GM12878 (cell line): ENCODE measurements around the gene SSUH2. TPM values are rescaled to one million over a fixed set of nuclear protein-coding genes. Genes with fewer than 3 reads are reported as not detected.

ENCODE experiments used
- ATAC-seq: fragments of 200-7000 bp; cut with Tn5 transposase; 3 replicates; pipeline ENCODE4 v1.9.1; 2020; ENCODE audit warnings: mild to moderate bottlenecking, moderate library complexity
- BruUV-seq: library from RNA; stranded (reverse); fragments of 400-500 nt; replicated peaks from 2 replicates; lab custom pipeline; 2021; lab: Mats Ljungman, UMichigan
- CTCF ChIA-PET: fragments of 300-600 bp; sonication (Branson Sonifier 250); formaldehyde crosslinking; extraction: SDS; loops from one replicate; lab custom pipeline; 2021; ENCODE audit warnings: inconsistent platforms; lab: Yijun Ruan, JAX
- POLR2A ChIA-PET: fragments of 350-600 bp; formaldehyde crosslinking; extraction: SDS; loops from one replicate; lab custom pipeline; 2021; ENCODE audit warnings: inconsistent platforms; lab: Charles Lee
- RAD21 ChIA-PET: fragments of 300-600 bp; sonication (Branson Sonifier 250); formaldehyde crosslinking; loops from one replicate; lab custom pipeline; 2023; ENCODE audit warnings: antibody characterized with exemption; ENCODE audit not compliant: unreplicated experiment; lab: Charles Lee
- SMC1A ChIA-PET: fragments of 300-600 bp; sonication (Branson Sonifier 250); formaldehyde crosslinking; loops from one replicate; lab custom pipeline; 2023; ENCODE audit not compliant: unreplicated experiment, uncharacterized antibody; lab: Charles Lee
- DNase-seq: peaks from one replicate; pipeline ENCODE4 v3.0.0-alpha.2; 2011; ENCODE audit warnings: low read depth, low spot score
- FAIRE-seq: peaks from 3 replicates; lab custom pipeline; 2011; peaks lifted over from hg19 to GRCh38; lab: Jason Lieb, UNC
- H2AFZ ChIP-seq: 2 replicates; pipeline ENCODE4 v1.6.0; 2011; ENCODE audit warnings: low read depth, low read length, control low read depth; ENCODE audit not compliant: control insufficient read depth
- H3K27ac ChIP-seq: 2 replicates; pipeline ENCODE4 v1.5.1; 2011; ENCODE audit warnings: control low read depth; ENCODE audit not compliant: control insufficient read depth, insufficient read depth
- H3K27me3 ChIP-seq, 2 experiments: replicated peaks in 1 of 2; 2 replicates each; pipeline versions ENCODE4 v1.6.0 to v1.6.1; 2011; ENCODE audit warnings: low read length in 1 of 2; ENCODE audit not compliant: control insufficient read depth in 2 of 2, insufficient read depth in 2 of 2
- H3K36me3 ChIP-seq, 2 experiments: 2 replicates each; pipeline ENCODE4 v1.5.1; 2011; ENCODE audit warnings: low read length in 1 of 2; ENCODE audit not compliant: control insufficient read depth in 2 of 2, insufficient read depth in 2 of 2
- H3K4me1 ChIP-seq: 2 replicates; pipeline ENCODE4 v1.6.1; 2011; ENCODE audit warnings: mild to moderate bottlenecking, low read length, moderate library complexity, mixed read lengths; ENCODE audit not compliant: control insufficient read depth, insufficient read depth
- H3K4me2 ChIP-seq: 2 replicates; pipeline ENCODE4 v1.6.0; 2011; ENCODE audit warnings: control low read depth; ENCODE audit not compliant: control insufficient read depth, insufficient read depth
- H3K4me3 ChIP-seq: fragments of 200-600 bp; sonication (generic); 2 replicates; pipeline ENCODE4 v1.5.1; 2016
- H3K79me2 ChIP-seq: 2 replicates; pipeline ENCODE4 v1.6.0; 2011; ENCODE audit warnings: low read length; ENCODE audit not compliant: control insufficient read depth, insufficient read depth
- H3K9ac ChIP-seq: 2 replicates; pipeline ENCODE4 v1.8.0; 2011; ENCODE audit warnings: low read length, control low read depth, mixed read lengths; ENCODE audit not compliant: control insufficient read depth, insufficient read depth
- H3K9me3 ChIP-seq: replicated peaks from 3 replicates; pipeline ENCODE4 v1.5.1; 2011; ENCODE audit warnings: mild to moderate bottlenecking, low read length; ENCODE audit not compliant: control insufficient read depth, insufficient read depth
- H4K20me1 ChIP-seq: 2 replicates; pipeline ENCODE4 v1.6.0; 2011; ENCODE audit not compliant: control insufficient read depth, insufficient read depth
- BRCA1 ChIP-seq: IDR thresholded peaks from 2 replicates; pipeline ENCODE4 v1.6.1; 2011; ENCODE audit warnings: low read depth, low read length, improper control_type of control experiment
- EGR1 ChIP-seq, 2 experiments: IDR thresholded peaks; 1 replicate in 1 of 2; 2 replicates in 1 of 2; pipeline ENCODE4 v1.6.1; 2011 to 2012; ENCODE audit warnings: low read depth in 2 of 2, low read length in 2 of 2, borderline replicate concordance in 1 of 2, mild to moderate bottlenecking in 1 of 2, moderate library complexity in 1 of 2
- GATAD2B ChIP-seq: fragments of 450-650 bp; conservative IDR thresholded peaks from 2 replicates; pipeline ENCODE4 v1.6.1; 2017; ENCODE audit warnings: low read depth, mild to moderate bottlenecking, moderate library complexity
- IKZF1 ChIP-seq: fragments of 450-650 bp; conservative IDR thresholded peaks from 2 replicates; pipeline ENCODE4 v1.6.1; 2017; ENCODE audit warnings: antibody characterized with exemption, mild to moderate bottlenecking
- JUND ChIP-seq: IDR thresholded peaks from 2 replicates; pipeline ENCODE4 v1.6.1; 2012; ENCODE audit warnings: low read depth, mild to moderate bottlenecking, low read length, improper control_type of control experiment, moderate library complexity
- KAT2A ChIP-seq: conservative IDR thresholded peaks from 2 replicates; pipeline ENCODE4 v1.6.1; 2011; ENCODE audit warnings: low read depth, low read length; ENCODE audit not compliant: control insufficient read depth
- MTA2 ChIP-seq: fragments of 450-650 bp; IDR thresholded peaks from 2 replicates; pipeline ENCODE4 v1.6.1; 2016; ENCODE audit warnings: low read depth, mild to moderate bottlenecking, moderate library complexity
- NFIC ChIP-seq: IDR thresholded peaks from 2 replicates; pipeline ENCODE4 v1.6.1; 2012; ENCODE audit warnings: low read depth, mild to moderate bottlenecking, inconsistent platforms, low read length, moderate library complexity
- NFXL1 ChIP-seq: fragments of 450-650 bp; IDR thresholded peaks from 2 replicates; pipeline ENCODE4 v1.6.1; 2017; ENCODE audit warnings: antibody characterized with exemption, mild to moderate bottlenecking, borderline replicate concordance
- NR2F1 ChIP-seq: fragments of 450-650 bp; conservative IDR thresholded peaks from 2 replicates; pipeline ENCODE4 v1.6.1; 2017; ENCODE audit warnings: mild to moderate bottlenecking
- PAX8 ChIP-seq: fragments of 450-650 bp; IDR thresholded peaks from 2 replicates; pipeline ENCODE4 v1.6.1; 2017; ENCODE audit warnings: mild to moderate bottlenecking, moderate library complexity
- PML ChIP-seq: IDR thresholded peaks from 2 replicates; pipeline ENCODE4 v1.6.1; 2012; ENCODE audit warnings: low read length, inconsistent platforms
- SIX5 ChIP-seq: IDR thresholded peaks from 2 replicates; pipeline ENCODE4 v1.6.1; 2011; ENCODE audit warnings: mild to moderate bottlenecking, low read depth, low read length, moderate library complexity; ENCODE audit not compliant: severe bottlenecking
- SPI1 ChIP-seq: IDR thresholded peaks from 2 replicates; pipeline ENCODE4 v1.6.1; 2011; ENCODE audit warnings: low read depth, mild to moderate bottlenecking, low read length, moderate library complexity, borderline replicate concordance; ENCODE audit not compliant: insufficient read depth
- ZNF24 ChIP-seq: fragments of 450-650 bp; IDR thresholded peaks from 2 replicates; pipeline ENCODE4 v1.6.1; 2017; ENCODE audit warnings: antibody characterized with exemption, mild to moderate bottlenecking
- WGBS: methylation state at CpG from one replicate; pipeline ENCODE4 v1.1.6; 2016; ENCODE audit warnings: low lambda C conversion rate; ENCODE audit not compliant: insufficient replicate concordance, insufficient coverage; ENCODE audit errors: missing lambda C conversion rate; 5-methylcytosine and 5-hydroxymethylcytosine counted together
- in situ Hi-C: fragments of 300-500 bp; cut with MboI; formaldehyde crosslinking; loops from 9 replicates; pipeline ENCODE4 v1.14.3; 2018; ENCODE audit warnings: mixed read lengths
- intact Hi-C: fragments of 100-400 bp; cut with micrococcal nuclease; formaldehyde crosslinking; loops from one replicate; pipeline ENCODE4 v1.14.2; 2022; ENCODE audit not compliant: unreplicated experiment
- polyA plus RNA-seq, 11 experiments: library from polyadenylated mRNA; depleted of rRNA in 4 of 11; unstranded in 6 of 11; stranded (reverse) in 5 of 11; fragments of >200 nt; fragmentation: Nextera tagmentation in 4 of 11; fragmentation: Illumina TruSeq in 1 of 11; extraction: Ambion mirVana in 4 of 11; extraction: Trizol in 1 of 11; gene quantifications; 1 replicate in 1 of 11; 2 replicates in 10 of 11; pipeline versions ENCODE4 v1.2.1 to v1.2.3, GENCODE V29; 2011 to 2016; ENCODE audit warnings: inconsistent platforms in 2 of 11, missing spikeins in 2 of 11, low read depth in 1 of 11
- total RNA-seq, 4 experiments: library from RNA; depleted of rRNA in 3 of 4; stranded (reverse); fragments of >200 nt in 3 of 4; fragmentation: Illumina TruSeq in 1 of 4; extraction: Trizol in 1 of 4; gene quantifications; 2 replicates each; pipeline versions ENCODE4 v1.2.1 to v1.2.3, GENCODE V29; 2013 to 2021
- TF ChIP-seq, protein P1 (sequence below): fragments of 150-350 bp; IDR thresholded peaks from 2 replicates; pipeline ENCODE4 v1.6.1; 2014; ENCODE audit warnings: mild to moderate bottlenecking, low read depth, low read length
- TF ChIP-seq, protein P2 (sequence below): IDR thresholded peaks from 2 replicates; pipeline ENCODE4 v1.6.1; 2011; ENCODE audit warnings: low read depth, mild to moderate bottlenecking, low read length, moderate library complexity, borderline replicate concordance; ENCODE audit errors: extremely low read depth

The SSUH2 gene
- total and polyA plus RNA-seq, 10 of the 15 experiments (the other 5 are each of a cell fraction or from before 2014, with no cell fraction given): 0.09 to 0.26 TPM; not detected in 8

DNA sequence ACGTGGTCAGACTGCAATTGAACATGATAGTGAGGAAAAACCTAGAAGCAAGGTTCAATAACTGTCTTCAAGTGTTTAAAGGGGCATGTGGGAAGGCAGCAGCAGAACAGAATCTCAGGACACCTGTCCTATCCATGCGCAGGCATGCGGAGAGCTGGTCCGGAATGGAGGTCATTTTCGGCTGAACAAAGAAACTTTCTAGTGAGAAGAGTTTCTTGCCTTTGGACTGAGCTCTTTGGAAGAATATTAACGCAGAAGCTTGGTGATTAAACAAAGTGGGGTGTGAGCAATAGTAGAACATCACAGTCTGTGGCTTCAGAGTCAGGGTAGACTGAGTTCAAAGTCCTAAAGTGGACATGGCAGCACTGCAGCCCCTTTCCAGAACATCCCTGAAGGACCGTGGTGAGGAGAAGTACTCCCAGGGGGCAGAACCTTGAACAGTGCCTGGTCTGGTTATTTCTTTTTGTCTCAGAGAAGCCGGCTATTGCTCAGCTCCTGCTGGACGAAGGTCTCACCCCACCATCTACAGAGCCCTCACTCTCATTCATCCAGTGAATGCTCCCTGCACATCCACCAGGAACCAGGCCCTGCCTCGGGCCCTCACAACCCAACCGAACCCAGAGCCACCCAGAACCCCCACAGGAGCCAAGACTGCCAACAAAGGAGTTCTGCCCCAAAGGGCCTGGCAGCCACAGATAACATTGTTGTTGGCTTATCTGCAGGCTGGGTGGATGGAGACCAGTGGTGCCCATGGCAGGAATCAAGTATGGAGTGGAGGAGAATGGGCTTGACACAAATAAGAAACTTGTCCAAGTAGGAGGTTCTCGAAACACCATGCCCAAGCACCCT, 2.8 kb upstream of the SSUH2 start:
- Histone ChIP-seq H4K20me1 (no peaks in the 10 kb centered on the region), H3K4me3 (no peak overlapping the region), H3K4me2 (no peak overlapping the region), H2AFZ (no peak overlapping the region), H3K27me3 (peaks cover 0 to 2% of the 10 kb centered on the region in 2 experiments; a peak in 2 of 4 replicates), H3K36me3 (no peaks in the 10 kb centered on the region), H3K9me3 (no peaks in the 10 kb centered on the region), H3K79me2 (no peaks in the 10 kb centered on the region), H3K4me1 (no peaks in the 10 kb centered on the region), H3K27ac (no peak overlapping the region), H3K9ac (no peak overlapping the region)
- DNase-seq (no peak), FAIRE-seq (no peak), ATAC-seq (no peak)
- ChIA-PET POLR2A (no interaction called here), SMC1A (interaction anchor here (1.5 kb wide), 1 partner anchor 12 kb away, joined by 3 read pairs; no protein-coding TSS in a partner anchor), RAD21 (no interaction called here), CTCF (interaction anchor here (1.4 kb wide), 1 partner anchor 17 kb away, joined by 6 read pairs; no protein-coding TSS in a partner anchor)
- TF ChIP-seq JUND (no peak), NR2F1 (no peak), NFIC (no peak), IKZF1 (no peak), BRCA1 (no peak), PAX8 (no peak), NFXL1 (no peak), EGR1 (IDR thresholded peaks at IDR 0.05; ENCODE audit: borderline replicate concordance in 1 of 2, low read depth in 2 of 2, low read length in 2 of 2) (no peak), ZNF24 (no peak), SIX5 (no peak), GATAD2B (no peak), PML (no peak), SPI1 (no peak), KAT2A (no peak), MTA2 (no peak)
- TF ChIP-seq, protein P1, sequence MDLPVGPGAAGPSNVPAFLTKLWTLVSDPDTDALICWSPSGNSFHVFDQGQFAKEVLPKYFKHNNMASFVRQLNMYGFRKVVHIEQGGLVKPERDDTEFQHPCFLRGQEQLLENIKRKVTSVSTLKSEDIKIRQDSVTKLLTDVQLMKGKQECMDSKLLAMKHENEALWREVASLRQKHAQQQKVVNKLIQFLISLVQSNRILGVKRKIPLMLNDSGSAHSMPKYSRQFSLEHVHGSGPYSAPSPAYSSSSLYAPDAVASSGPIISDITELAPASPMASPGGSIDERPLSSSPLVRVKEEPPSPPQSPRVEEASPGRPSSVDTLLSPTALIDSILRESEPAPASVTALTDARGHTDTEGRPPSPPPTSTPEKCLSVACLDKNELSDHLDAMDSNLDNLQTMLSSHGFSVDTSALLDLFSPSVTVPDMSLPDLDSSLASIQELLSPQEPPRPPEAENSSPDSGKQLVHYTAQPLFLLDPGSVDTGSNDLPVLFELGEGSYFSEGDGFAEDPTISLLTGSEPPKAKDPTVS: no peak
- TF ChIP-seq, protein P2, sequence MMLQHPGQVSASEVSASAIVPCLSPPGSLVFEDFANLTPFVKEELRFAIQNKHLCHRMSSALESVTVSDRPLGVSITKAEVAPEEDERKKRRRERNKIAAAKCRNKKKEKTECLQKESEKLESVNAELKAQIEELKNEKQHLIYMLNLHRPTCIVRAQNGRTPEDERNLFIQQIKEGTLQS: no peak
- 26% methylated on average over 12 of the region's 12 CpGs for WGBS
- intact Hi-C loops (no loop called here), in situ Hi-C loops (no loop called here)
- no TSS peak for BruUV-seq
